CD8-positive, alpha-beta memory T cell (primary cell): ENCODE measurements around the gene PTMA. TPM values are rescaled to one million over a fixed set of nuclear protein-coding genes. Genes with fewer than 3 reads are reported as not detected.
A peak's percentile ranks its signal among the peaks of the same experiment; 100 is the strongest.
"Not testable (repeated sequence)": the region's sequence is repeated elsewhere in the genome, so short reads cannot be mapped to it uniquely, and the experiment has no call there.

Experiments used
- CTCF ChIA-PET: fragments of 350-600 bp; sonication (Branson Sonifier 250); formaldehyde crosslinking; loops from one replicate; lab custom pipeline; 2021; ENCODE audit warnings: antibody characterized with exemption; lab: Charles Lee
- POLR2A ChIA-PET: fragments of 350-600 bp; sonication (Branson Sonifier 250); formaldehyde crosslinking; loops from one replicate; lab custom pipeline; 2021; ENCODE audit warnings: antibody characterized with exemption; lab: Charles Lee
- DNase-seq, 5 donors: peaks; one replicate each; pipeline versions ENCODE4 v3.0.0 to v3.0.0-alpha.2; 2020 to 2022; ENCODE audit warnings: mixed read lengths in 1 of 5
- H3K27ac ChIP-seq: one replicate; pipeline ENCODE4 v1.7.0; 2013; ENCODE audit warnings: low read depth, mild to moderate bottlenecking, low read length, moderate library complexity
- H3K27me3 ChIP-seq: 2 replicates; pipeline ENCODE4 v1.7.0; 2013; ENCODE audit warnings: low read length, mild to moderate bottlenecking; ENCODE audit not compliant: insufficient read depth, poor library complexity, severe bottlenecking
- H3K36me3 ChIP-seq: 2 replicates; pipeline ENCODE4 v1.7.0; 2013; ENCODE audit warnings: mild to moderate bottlenecking, low read length, moderate library complexity; ENCODE audit not compliant: insufficient read depth
- H3K4me1 ChIP-seq: 2 replicates; pipeline ENCODE4 v1.7.0; 2013; ENCODE audit warnings: mild to moderate bottlenecking, low read length, moderate library complexity; ENCODE audit not compliant: insufficient read depth
- H3K4me3 ChIP-seq: 2 replicates; pipeline ENCODE4 v1.7.0; 2013; ENCODE audit warnings: mild to moderate bottlenecking, low read length
- H3K9me3 ChIP-seq: 2 replicates; pipeline ENCODE4 v1.7.0; 2013; ENCODE audit warnings: mild to moderate bottlenecking, low read length
- H3K27ac Mint-ChIP-seq, 8 donors: one replicate each; pipeline ENCODE4 v1.8.0; 2020 to 2021; ENCODE audit warnings: mixed read lengths in 8 of 8, mild to moderate bottlenecking in 6 of 8, inconsistent platforms in 3 of 8, moderate library complexity in 3 of 8
- H3K27me3 Mint-ChIP-seq, 2 donors: one replicate each; pipeline ENCODE4 v1.8.0; 2020 to 2021; ENCODE audit warnings: mixed read lengths in 2 of 2, mild to moderate bottlenecking in 1 of 2, moderate library complexity in 1 of 2
- H3K36me3 Mint-ChIP-seq, 3 donors: one replicate each; pipeline ENCODE4 v1.8.0; 2020 to 2021; ENCODE audit warnings: mixed read lengths in 3 of 3, inconsistent platforms in 1 of 3, mild to moderate bottlenecking in 1 of 3
- H3K4me1 Mint-ChIP-seq, 3 donors: one replicate each; pipeline ENCODE4 v1.8.0; 2020 to 2021; ENCODE audit warnings: mixed read lengths in 3 of 3, inconsistent platforms in 1 of 3, mild to moderate bottlenecking in 1 of 3
- H3K4me3 Mint-ChIP-seq, 7 donors: one replicate each; pipeline ENCODE4 v1.8.0; 2020 to 2021; ENCODE audit warnings: mixed read lengths in 7 of 7, mild to moderate bottlenecking in 6 of 7, moderate library complexity in 4 of 7, inconsistent platforms in 2 of 7
- H3K9me3 Mint-ChIP-seq, 5 donors: one replicate each; pipeline ENCODE4 v1.8.0; 2020 to 2022; ENCODE audit warnings: mixed read lengths in 5 of 5, mild to moderate bottlenecking in 3 of 5, moderate library complexity in 2 of 5, inconsistent platforms in 1 of 5
- polyA plus RNA-seq: library from polyadenylated mRNA; unstranded; fragments of 300-500 nt; fragmentation: Illumina TruSeq; gene quantifications from one replicate; pipeline ENCODE4 v1.2.3, GENCODE V29; 2021
- total RNA-seq, 2 experiments: library from RNA; stranded (reverse); gene quantifications; one replicate each; pipeline ENCODE4 v1.2.3, GENCODE V29; 2021

PTMA gene
- total and polyA plus RNA-seq, 3 experiments from 2014 or later = 1,830 to 2,474 (median 2,403) TPM

GRCh38 chr2:231745303-231746038 is 37.1 kb downstream of the PTMA start:
- H3K4me3 Mint-ChIP-seq = no peak overlapping the region
- peaks cover 0 to 1% (median 0%) of the 10 kb centered on the region in 3 donors for H3K36me3 Mint-ChIP-seq
- no peak for DNase-seq
- Histone ChIP-seq H3K4me3 (no peak overlapping the region), H3K9me3 (no peaks in the 10 kb centered on the region), H3K4me1 (no peaks in the 10 kb centered on the region), H3K36me3 (no peaks in the 10 kb centered on the region), H3K27ac (no peak overlapping the region), H3K27me3 (no peaks in the 10 kb centered on the region)
- H3K4me1 Mint-ChIP-seq = no peaks in the 10 kb centered on the region
- H3K9me3 Mint-ChIP-seq = no peaks in the 10 kb centered on the region
- H3K27me3 Mint-ChIP-seq = no peaks in the 10 kb centered on the region
- CTCF ChIA-PET = no interaction called here
- H3K27ac Mint-ChIP-seq = no peak overlapping the region
- POLR2A ChIA-PET = interaction anchor here (0.6 kb wide), 1 partner anchor 269 kb away, joined by 3 read pairs; no protein-coding TSS in a partner anchor

GRCh38 chr2:231748153-231748896 is 40.0 kb downstream of the PTMA start:
- H3K9me3 Mint-ChIP-seq, H3K4me1 Mint-ChIP-seq, POLR2A ChIA-PET, H3K27me3 ChIP-seq, H3K36me3 Mint-ChIP-seq, H3K27ac ChIP-seq, H3K36me3 ChIP-seq, H3K27me3 Mint-ChIP-seq, H3K4me3 Mint-ChIP-seq, H3K27ac Mint-ChIP-seq, H3K9me3 ChIP-seq, H3K4me3 ChIP-seq, DNase-seq, H3K4me1 ChIP-seq: not testable (repeated sequence)
- CTCF ChIA-PET = interaction anchor here (1.0 kb wide), 1 partner anchor 13 kb away, joined by 3 read pairs; no protein-coding TSS in a partner anchor

- CTCF ChIA-PET = interaction anchor here (1.0 kb wide), 1 partner anchor 13 kb away, joined by 3 read pairs; no protein-coding TSS in a partner anchor
- H3K27ac ChIP-seq, H3K36me3 ChIP-seq, POLR2A ChIA-PET, H3K4me3 Mint-ChIP-seq, H3K4me3 ChIP-seq, H3K4me1 ChIP-seq, H3K9me3 Mint-ChIP-seq, H3K27me3 Mint-ChIP-seq, H3K27ac Mint-ChIP-seq, DNase-seq, H3K36me3 Mint-ChIP-seq, H3K9me3 ChIP-seq, H3K27me3 ChIP-seq, H3K4me1 Mint-ChIP-seq: not testable (repeated sequence)
Observed at GRCh38 chr2:231749016-231749415, 40.7 kb downstream of the PTMA start.

- Histone ChIP-seq H3K4me3 (no peak overlapping the region), H3K4me1 (no peaks in the 10 kb centered on the region), H3K27me3 (no peaks in the 10 kb centered on the region), H3K36me3 (no peaks in the 10 kb centered on the region), H3K9me3 (no peaks in the 10 kb centered on the region), H3K27ac (no peak overlapping the region)
- Mint-ChIP-seq H3K4me1 (no peaks in the 10 kb centered on the region), H3K27me3 (no peaks in the 10 kb centered on the region), H3K4me3 (no peak overlapping the region), H3K27ac (no peak overlapping the region), H3K9me3 (no peaks in the 10 kb centered on the region), H3K36me3 (no peaks in the 10 kb centered on the region)
- no peak for DNase-seq
- ChIA-PET POLR2A (no interaction called here), CTCF (no interaction called here)
Observed at GRCh38 chr2:231751042-231751815, 42.9 kb downstream of the PTMA start.

- H3K27me3 ChIP-seq = no peaks in the 10 kb centered on the region
- H3K27ac ChIP-seq = no peak overlapping the region
- H3K9me3 ChIP-seq = no peaks in the 10 kb centered on the region
- H3K36me3 ChIP-seq = no peaks in the 10 kb centered on the region
- POLR2A ChIA-PET = no interaction called here
- CTCF ChIA-PET = interaction anchor here (0.7 kb wide), 1 partner anchor 10 kb away, joined by 3 read pairs; no protein-coding TSS in a partner anchor
- no peak overlapping the region for H3K4me3 Mint-ChIP-seq
- H3K36me3 Mint-ChIP-seq = peaks cover 0 to 1% (median 0%) of the 10 kb centered on the region in 3 donors
- no peaks in the 10 kb centered on the region for H3K27me3 Mint-ChIP-seq
- no peak for DNase-seq
- H3K4me3 ChIP-seq = no peak overlapping the region
- H3K9me3 Mint-ChIP-seq = no peaks in the 10 kb centered on the region
- H3K27ac Mint-ChIP-seq = no peak overlapping the region
- H3K4me1 Mint-ChIP-seq = no peaks in the 10 kb centered on the region
- no peaks in the 10 kb centered on the region for H3K4me1 ChIP-seq
Observed at GRCh38 chr2:231752061-231752460, 43.7 kb downstream of the PTMA start.

GRCh38 chr2:231761735-231762134 is 53.4 kb downstream of the PTMA start:
- Mint-ChIP-seq H3K27ac (peak overlapping the region in 1 of 8 donors; percentile 54), H3K27me3 (peaks cover 0 to 2% of the 10 kb centered on the region in 2 donors), H3K36me3 (peaks cover 0 to 7% (median 2%) of the 10 kb centered on the region in 3 donors), H3K9me3 (no peaks in the 10 kb centered on the region), H3K4me1 (peaks cover 14 to 24% (median 19%) of the 10 kb centered on the region in 3 donors), H3K4me3 (no peak overlapping the region)
- ChIA-PET CTCF (interaction anchor here (0.9 to 1.6 kb wide), 4 partner anchors 8 to 47 kb away, joined by 3 to 4 read pairs (median 3); no protein-coding TSS in a partner anchor), POLR2A (no interaction called here)
- no peak for DNase-seq
- Histone ChIP-seq H3K36me3 (no peaks in the 10 kb centered on the region), H3K27ac (no peak overlapping the region), H3K27me3 (no peaks in the 10 kb centered on the region), H3K9me3 (no peaks in the 10 kb centered on the region), H3K4me1 (peaks cover 7% of the 10 kb centered on the region), H3K4me3 (no peak overlapping the region)
